GM12873 (cell line): Measurements from ENCODE around the gene ALG2.

Source experiments
- CTCF ChIP-seq: IDR thresholded peaks from 2 replicates; pipeline ENCODE4 v1.5.1; 2012; ENCODE audit warnings: low read depth, mild to moderate bottlenecking, moderate library complexity, low read length, control low read depth; ENCODE audit not compliant: insufficient read depth; ENCODE audit errors: missing control alignments

Gene ALG2

GRCh38 chr9:99235069-99235468, 13.3 kb upstream of the ALG2 start:
- TF ChIP-seq CTCF = no peak

GRCh38 chr9:99234618-99235017, 12.9 kb upstream of the ALG2 start:
- no peak for TF ChIP-seq CTCF

- peak; percentile 85 for TF ChIP-seq CTCF
Observed at GRCh38 chr9:99231711-99232110, 10.0 kb upstream of the ALG2 start.

- TF ChIP-seq CTCF = no peak
Observed at GRCh38 chr9:99230206-99230605, 8.5 kb upstream of the ALG2 start.

GRCh38 chr9:99226054-99226453, 4.3 kb upstream of the ALG2 start:
- TF ChIP-seq CTCF = no peak

- no peak for TF ChIP-seq CTCF
Observed at GRCh38 chr9:99224445-99224844, 2.7 kb upstream of the ALG2 start.

GRCh38 chr9:99222416-99223270, 901 bp upstream of the ALG2 start:
- TF ChIP-seq CTCF = no peak

- TF ChIP-seq CTCF = no peak
Observed at GRCh38 chr9:99221266-99221620, 499 bp downstream of the ALG2 start.
